HepG2 (cell line): ENCODE data around the gene HAND1. TPM values are rescaled to one million over a fixed set of nuclear protein-coding genes. Genes with fewer than 3 reads are reported as not detected.

ENCODE experiments used
- ATM ChIP-seq: fragments of 450-650 bp; IDR thresholded peaks from 2 replicates; pipeline ENCODE4 v1.7.1; 2017; ENCODE audit warnings: mild to moderate bottlenecking, borderline replicate concordance
- CCDC6 ChIP-seq: sonication (generic); formaldehyde crosslinking; IDR thresholded peaks from 2 replicates; pipeline ENCODE4 v1.8.1; 2022; ENCODE audit warnings: mild to moderate bottlenecking, missing genetic modification reagents, moderate library complexity
- FOSL2 ChIP-seq: sonication (generic); formaldehyde crosslinking; IDR thresholded peaks from 2 replicates; pipeline ENCODE4 v1.4.0; 2020; ENCODE audit warnings: missing genetic modification reagents
- FOXK1 ChIP-seq: sonication (generic); formaldehyde crosslinking; IDR thresholded peaks from 2 replicates; pipeline ENCODE4 v1.4.0; 2020; ENCODE audit warnings: low read depth, missing genetic modification reagents, borderline replicate concordance
- FOXO4 ChIP-seq: sonication (generic); formaldehyde crosslinking; conservative IDR thresholded peaks from 2 replicates; pipeline ENCODE4 v1.8.1; 2023; ENCODE audit warnings: missing genetic modification reagents
- GTF2F1 ChIP-seq: fragments of 150-350 bp; IDR thresholded peaks from 2 replicates; pipeline ENCODE4 v1.6.1; 2014; ENCODE audit warnings: low read length
- HIVEP1 ChIP-seq: sonication (generic); formaldehyde crosslinking; IDR thresholded peaks from 2 replicates; pipeline ENCODE4 v1.4.0; 2020; ENCODE audit warnings: mild to moderate bottlenecking, missing genetic modification reagents
- KDM1A ChIP-seq: IDR thresholded peaks from 2 replicates; pipeline ENCODE4 v1.6.1; 2016; ENCODE audit warnings: missing compliant biosample characterization
- KDM2A ChIP-seq: sonication (generic); formaldehyde crosslinking; IDR thresholded peaks from 2 replicates; pipeline ENCODE4 v1.4.0; 2020; ENCODE audit warnings: low read depth, missing genetic modification reagents, borderline replicate concordance
- PHF21A ChIP-seq: sonication (generic); formaldehyde crosslinking; IDR thresholded peaks from 2 replicates; pipeline ENCODE4 v1.5.0; 2020; ENCODE audit warnings: mild to moderate bottlenecking, missing genetic modification reagents
- STAT5B ChIP-seq: sonication (generic); formaldehyde crosslinking; IDR thresholded peaks from 2 replicates; pipeline ENCODE4 v1.4.0; 2020; ENCODE audit warnings: missing genetic modification reagents
- ZFP1 ChIP-seq: IDR thresholded peaks from 2 replicates; pipeline ENCODE4 v1.6.1; 2016
- ZNF337 ChIP-seq: sonication (generic); formaldehyde crosslinking; IDR thresholded peaks from 2 replicates; pipeline ENCODE4 v1.5.1; 2020; ENCODE audit warnings: missing genetic modification reagents, low read depth, mild to moderate bottlenecking, borderline replicate concordance
- ZNF407 ChIP-seq: sonication (generic); formaldehyde crosslinking; IDR thresholded peaks from one replicate; pipeline ENCODE4 v1.5.1; 2020; ENCODE audit warnings: mild to moderate bottlenecking, missing genetic modification reagents; ENCODE audit errors: not compliant biosample characterization
- ZNF687 ChIP-seq: sonication (generic); formaldehyde crosslinking; IDR thresholded peaks from 2 replicates; pipeline ENCODE4 v1.5.1; 2020; ENCODE audit warnings: mild to moderate bottlenecking, missing genetic modification reagents, moderate library complexity
- ZNF709 ChIP-seq: sonication (generic); formaldehyde crosslinking; IDR thresholded peaks from 2 replicates; pipeline ENCODE4 v1.5.0; 2020; ENCODE audit warnings: mild to moderate bottlenecking, missing genetic modification reagents
- polyA plus RNA-seq, 8 experiments: library from polyadenylated mRNA; depleted of rRNA in 3 of 8; stranded (reverse) in 7 of 8; unstranded in 1 of 8; fragments of >200 nt; fragmentation: Illumina TruSeq in 4 of 8; extraction: Trizol in 4 of 8; gene quantifications; 2 replicates each; pipeline versions ENCODE4 v1.2.1 to v1.2.3, GENCODE V29; 2011 to 2016; ENCODE audit warnings: low read depth in 4 of 8, missing spikeins in 1 of 8, mixed read lengths in 1 of 8; ENCODE audit not compliant: insufficient read depth in 1 of 8
- total RNA-seq, 5 experiments: library from RNA; depleted of rRNA; stranded (reverse); fragments of >200 nt; fragmentation: Illumina TruSeq; extraction: Trizol; gene quantifications; 2 replicates each; pipeline ENCODE4 v1.2.3, GENCODE V29; 2016; ENCODE audit warnings: low read depth in 1 of 5

The HAND1 gene
- total and polyA plus RNA-seq, 2 of the 13 experiments (the other 11 are each of a cell fraction or from before 2014, with no cell fraction given) = not detected

GRCh38 chr5:154446195-154447088, 31.6 kb downstream of the HAND1 start (continued):
- TF ChIP-seq ZNF687 (peak; percentile 70), FOSL2 (no peak), ATM (no peak), ZNF407 (CRISPR knock-in tag) (peak; percentile 16), STAT5B (CRISPR knock-in tag) (no peak), CCDC6 (CRISPR knock-in tag) (no peak; the same call in 1 of the 2 replicates), PHF21A (CRISPR knock-in tag) (no peak), HIVEP1 (CRISPR knock-in tag) (0 out of 2 replicates have a peak, but pooled peaks have one; percentile 21), ZNF709 (no peak; the same call in 1 of the 2 replicates), FOXK1 (no peak), KDM2A (peak; percentile 32; the same call in 1 of the 2 replicates), ZFP1 (CRISPR knock-in tag) (no peak), GTF2F1 (no peak), ZNF337 (CRISPR knock-in tag) (no peak), FOXO4 (CRISPR knock-in tag) (no peak), KDM1A (no peak)
